Neural cell (in vitro differentiated cells): ENCODE data around the gene TRPM3. TPM values are rescaled to one million over a fixed set of nuclear protein-coding genes. Genes with fewer than 3 reads are reported as not detected.

Source experiments
- H2AFZ ChIP-seq: fragments of 200-600, 300-800 bp; sonication (generic), shearing (Covaris generic); 2 replicates; pipeline ENCODE4 v1.6.0; 2014; ENCODE audit warnings: low read depth, mild to moderate bottlenecking, antibody characterized with exemption, low read length, moderate library complexity
- H3F3A ChIP-seq: fragments of 200-600 bp; shearing (Covaris generic); 2 replicates; pipeline ENCODE4 v1.6.1; 2016; ENCODE audit warnings: mild to moderate bottlenecking, moderate library complexity, mixed read lengths, antibody characterized with exemption, low read length; ENCODE audit not compliant: insufficient read depth, poor library complexity, severe bottlenecking
- H3K27ac ChIP-seq: fragments of 200-600, 300-800 bp; sonication (generic), shearing (Covaris generic); 2 replicates; pipeline ENCODE4 v1.5.1; 2014; ENCODE audit warnings: mild to moderate bottlenecking, low read length, moderate library complexity
- H3K27me3 ChIP-seq: fragments of 300-800, 200-600 bp; sonication (generic), shearing (Covaris generic); 2 replicates; pipeline ENCODE4 v1.6.0; 2014; ENCODE audit warnings: mild to moderate bottlenecking, low read depth, low read length, moderate library complexity; ENCODE audit not compliant: insufficient read depth
- H3K36me3 ChIP-seq: fragments of 300-800, 200-600 bp; sonication (generic), shearing (Covaris generic); 2 replicates; pipeline ENCODE4 v1.5.1; 2014; ENCODE audit warnings: mild to moderate bottlenecking, antibody characterized with exemption, low read length, moderate library complexity; ENCODE audit not compliant: insufficient read depth
- H3K4me2 ChIP-seq: fragments of 300-800, 200-600 bp; sonication (generic), shearing (Covaris generic); 2 replicates; pipeline ENCODE4 v1.6.0; 2014; ENCODE audit warnings: mild to moderate bottlenecking, low read length
- H3K4me3 ChIP-seq: fragments of 300-800, 200-600 bp; sonication (generic), shearing (Covaris generic); 2 replicates; pipeline ENCODE4 v1.5.1; 2014; ENCODE audit warnings: mild to moderate bottlenecking, low read length, moderate library complexity
- H3K79me2 ChIP-seq: fragments of 200-600 bp; shearing (Covaris generic); replicated peaks from 2 replicates; pipeline ENCODE4 v1.6.0; 2014; ENCODE audit warnings: mild to moderate bottlenecking, low read length, moderate library complexity; ENCODE audit not compliant: insufficient read depth
- H3K9ac ChIP-seq: fragments of 300-800, 200-600 bp; sonication (generic), shearing (Covaris generic); 2 replicates; pipeline ENCODE4 v1.6.1; 2016; ENCODE audit warnings: mild to moderate bottlenecking, low read length, mixed read lengths
- H3K9me2 ChIP-seq: fragments of 200-600 bp; shearing (Covaris generic); 2 replicates; pipeline ENCODE4 v1.6.1; 2016; ENCODE audit warnings: mild to moderate bottlenecking, low read length, mixed read lengths; ENCODE audit not compliant: insufficient read depth
- H3K9me3 ChIP-seq: fragments of 200-600, 300-800 bp; sonication (generic), shearing (Covaris generic); 2 replicates; pipeline ENCODE4 v1.6.1; 2016; ENCODE audit warnings: mild to moderate bottlenecking, mixed run types, low read length, moderate library complexity, mixed read lengths
- H4K20me1 ChIP-seq: fragments of 200-600 bp; shearing (Covaris generic); 2 replicates; pipeline ENCODE4 v1.6.1; 2016; ENCODE audit warnings: mild to moderate bottlenecking, mixed run types; ENCODE audit not compliant: insufficient read depth
- CTCF ChIP-seq: fragments of 450-650 bp; IDR thresholded peaks from 2 replicates; pipeline ENCODE4 v1.5.1; 2014; ENCODE audit warnings: antibody characterized with exemption, mild to moderate bottlenecking, moderate library complexity; ENCODE audit not compliant: poor library complexity, severe bottlenecking
- EP300 ChIP-seq: fragments of 450-650 bp; conservative IDR thresholded peaks from 2 replicates; pipeline ENCODE4 v1.6.1; 2014; ENCODE audit warnings: antibody characterized with exemption, mild to moderate bottlenecking, moderate library complexity; ENCODE audit not compliant: poor library complexity, severe bottlenecking
- EZH2 ChIP-seq: fragments of 200-600, 300-800 bp; shearing (Covaris generic), sonication (generic); IDR thresholded peaks from 2 replicates; pipeline ENCODE4 v1.6.1; 2014; ENCODE audit warnings: antibody characterized with exemption, low read length, borderline replicate concordance, mild to moderate bottlenecking; ENCODE audit not compliant: insufficient read depth, poor library complexity, severe bottlenecking
- MXI1 ChIP-seq: fragments of 450-650 bp; conservative IDR thresholded peaks from 2 replicates; pipeline ENCODE4 v1.6.1; 2014; ENCODE audit warnings: antibody characterized with exemption, mild to moderate bottlenecking; ENCODE audit not compliant: poor library complexity, severe bottlenecking
- POLR2AphosphoS5 ChIP-seq: IDR thresholded peaks from 2 replicates; pipeline ENCODE4 v1.6.1; 2012
- RAD21 ChIP-seq: fragments of 450-650 bp; conservative IDR thresholded peaks from 2 replicates; pipeline ENCODE4 v1.6.1; 2014; ENCODE audit warnings: antibody characterized with exemption, mild to moderate bottlenecking, moderate library complexity
- REST ChIP-seq: IDR thresholded peaks from 2 replicates; pipeline ENCODE4 v1.6.1; 2012; ENCODE audit warnings: borderline replicate concordance
- SMC3 ChIP-seq: fragments of 450-650 bp; conservative IDR thresholded peaks from 2 replicates; pipeline ENCODE4 v1.6.1; 2014; ENCODE audit warnings: antibody characterized with exemption, mild to moderate bottlenecking, moderate library complexity; ENCODE audit not compliant: poor library complexity
- TAF1 ChIP-seq: IDR thresholded peaks from 2 replicates; pipeline ENCODE4 v1.6.1; 2012; ENCODE audit warnings: low read depth
- polyA plus RNA-seq: library from polyadenylated mRNA; depleted of rRNA; stranded (reverse); fragments of >200 nt; gene quantifications from 2 replicates; pipeline ENCODE4 v1.2.3, GENCODE V29; 2014

Gene TRPM3
- polyA plus RNA-seq, 1 donor from 2014 or later, result 1.3 TPM

- TF ChIP-seq SMC3 (no peak), EZH2 (no peak), EP300 (no peak)
Observed at GRCh38 chr9:70486127-70486526, 635.3 kb downstream of the TRPM3 start (continued).

GRCh38 chr9:70485273-70485858 lies 636.1 kb downstream of the TRPM3 start:
- TF ChIP-seq REST (no peak), POLR2AphosphoS5 (no peak), RAD21 (no peak), CTCF (no peak), MXI1 (no peak), EP300 (no peak), EZH2 (no peak), SMC3 (no peak), TAF1 (no peak)
- no peak overlapping the region for H3K27ac ChIP-seq
- no peak overlapping the region for H2AFZ ChIP-seq

DNA sequence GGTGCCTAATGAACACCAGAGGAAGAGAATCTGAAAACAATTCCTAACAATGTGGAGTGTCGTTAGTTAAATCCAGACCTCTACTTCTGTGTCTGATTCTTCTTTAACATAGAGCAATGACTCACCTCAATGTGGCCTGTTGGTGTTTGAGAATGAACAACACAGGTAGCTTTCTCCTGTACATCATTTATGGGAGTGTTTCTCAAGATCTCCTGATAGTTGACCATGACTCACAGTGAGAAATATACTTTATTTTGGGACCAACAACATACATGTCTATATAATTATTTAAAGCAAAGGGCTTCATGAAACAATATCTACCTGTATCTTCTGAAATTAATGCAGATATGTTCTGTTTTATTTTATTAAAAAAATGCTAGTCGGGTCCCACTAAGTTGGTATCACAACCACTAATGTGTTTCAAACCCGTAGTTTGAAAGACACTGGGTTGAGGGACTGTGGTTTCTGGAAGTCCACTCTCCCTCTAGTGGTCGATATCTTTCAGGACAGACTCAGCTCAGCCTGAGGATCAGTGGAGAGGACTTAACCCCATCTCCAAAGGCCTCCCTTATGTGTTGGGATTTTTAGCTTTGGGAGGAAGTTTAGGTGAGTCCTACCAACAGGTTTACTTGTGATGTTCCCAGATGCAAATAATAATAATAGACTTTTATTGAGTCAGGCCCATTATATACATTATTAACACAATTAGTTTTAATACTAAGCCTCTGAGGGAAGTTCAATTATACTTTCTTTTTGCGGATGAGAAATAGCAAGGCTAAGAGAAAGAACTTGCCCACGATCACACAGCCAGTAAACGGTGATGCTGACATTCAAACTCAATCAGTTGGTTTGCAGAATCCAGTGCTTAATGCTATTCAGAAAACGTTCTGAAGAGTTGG lies 636.9 kb downstream of the TRPM3 start:
- H4K20me1 ChIP-seq, result no peaks in the 10 kb centered on the region
- H3K79me2 ChIP-seq, result no peaks in the 10 kb centered on the region
- no peaks in the 10 kb centered on the region for H3K9me3 ChIP-seq
- no peaks in the 10 kb centered on the region for H3K9me2 ChIP-seq
- H3K27ac ChIP-seq, result no peak overlapping the region
- no peaks in the 10 kb centered on the region for H3K36me3 ChIP-seq
- no peak overlapping the region for H3K4me3 ChIP-seq
- no peak overlapping the region for H3K9ac ChIP-seq
- H2AFZ ChIP-seq, result no peak overlapping the region
- no peak overlapping the region for H3K4me2 ChIP-seq
- TF ChIP-seq SMC3 (no peak), RAD21 (no peak), MXI1 (no peak), TAF1 (no peak), EP300 (no peak), CTCF (no peak), REST (no peak), EZH2 (no peak), POLR2AphosphoS5 (no peak)
- no peaks in the 10 kb centered on the region for H3K27me3 ChIP-seq
- no peaks in the 10 kb centered on the region for H3F3A ChIP-seq

More at GRCh38 chr9:70485273-70485858, 636.1 kb downstream of the TRPM3 start:
- no peak overlapping the region for H3K4me3 ChIP-seq
- H3K9ac ChIP-seq, result no peak overlapping the region
- H3K79me2 ChIP-seq, result no peaks in the 10 kb centered on the region
- no peak overlapping the region for H3K4me2 ChIP-seq
- no peaks in the 10 kb centered on the region for H3K27me3 ChIP-seq
- H3K36me3 ChIP-seq, result no peaks in the 10 kb centered on the region
- no peaks in the 10 kb centered on the region for H3K9me2 ChIP-seq
- H4K20me1 ChIP-seq, result no peaks in the 10 kb centered on the region
- no peaks in the 10 kb centered on the region for H3F3A ChIP-seq
- H3K9me3 ChIP-seq, result no peaks in the 10 kb centered on the region
